ENCODE measurements around the gene HES1.

Gene HES1

DNA sequence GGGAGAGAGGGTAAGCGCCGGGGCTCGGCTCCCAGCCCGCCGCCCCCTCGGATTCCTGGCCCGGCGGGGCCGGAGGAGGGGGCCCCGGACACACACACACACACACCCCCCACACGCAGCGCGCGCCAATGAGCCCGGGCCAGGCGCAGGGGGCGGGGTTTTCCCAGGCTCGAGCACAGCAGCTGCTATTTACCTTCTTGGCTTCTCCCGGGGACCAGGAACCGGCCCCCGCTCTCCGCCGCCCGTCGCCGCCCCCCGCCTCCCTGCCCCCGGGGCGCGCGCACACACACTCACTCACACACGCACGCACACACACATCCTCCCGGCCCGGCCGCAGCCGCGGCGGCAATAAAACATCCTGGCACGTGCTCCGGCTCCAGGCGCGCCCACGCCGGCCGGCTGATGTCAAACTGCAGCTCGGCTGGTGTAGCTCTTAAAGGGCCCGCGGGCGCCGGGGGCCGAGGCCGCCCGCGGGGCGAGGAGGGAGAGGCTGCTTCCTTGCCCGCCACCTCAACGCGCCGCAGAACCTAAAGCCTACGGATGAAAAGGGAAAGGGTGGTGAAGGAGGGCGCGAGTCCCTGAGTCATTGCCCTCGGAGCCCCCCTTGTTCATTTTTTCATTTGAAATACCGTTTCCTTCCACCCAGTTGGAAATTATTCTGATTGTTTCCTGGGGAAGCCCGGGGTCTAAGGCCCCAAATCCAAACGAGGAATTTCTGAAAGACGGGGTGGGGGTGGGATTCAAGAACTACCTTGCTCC lies 1.0 kb upstream of the HES1 start:
- H3K79me2 ChIP-seq (ENCODE audit: insufficient read depth, low read length): peaks cover 29% of the 10 kb centered on the region
- H2AFZ ChIP-seq (ENCODE audit: low read depth, low read length): no peak overlapping the region; the same call in 1 of the 2 replicates
- no peak for TF ChIP-seq EZH2 (IDR thresholded peaks at IDR 0.05; ENCODE audit: borderline replicate concordance, low read depth, low read length, severe bottlenecking)
- TF ChIP-seq, protein P1, sequence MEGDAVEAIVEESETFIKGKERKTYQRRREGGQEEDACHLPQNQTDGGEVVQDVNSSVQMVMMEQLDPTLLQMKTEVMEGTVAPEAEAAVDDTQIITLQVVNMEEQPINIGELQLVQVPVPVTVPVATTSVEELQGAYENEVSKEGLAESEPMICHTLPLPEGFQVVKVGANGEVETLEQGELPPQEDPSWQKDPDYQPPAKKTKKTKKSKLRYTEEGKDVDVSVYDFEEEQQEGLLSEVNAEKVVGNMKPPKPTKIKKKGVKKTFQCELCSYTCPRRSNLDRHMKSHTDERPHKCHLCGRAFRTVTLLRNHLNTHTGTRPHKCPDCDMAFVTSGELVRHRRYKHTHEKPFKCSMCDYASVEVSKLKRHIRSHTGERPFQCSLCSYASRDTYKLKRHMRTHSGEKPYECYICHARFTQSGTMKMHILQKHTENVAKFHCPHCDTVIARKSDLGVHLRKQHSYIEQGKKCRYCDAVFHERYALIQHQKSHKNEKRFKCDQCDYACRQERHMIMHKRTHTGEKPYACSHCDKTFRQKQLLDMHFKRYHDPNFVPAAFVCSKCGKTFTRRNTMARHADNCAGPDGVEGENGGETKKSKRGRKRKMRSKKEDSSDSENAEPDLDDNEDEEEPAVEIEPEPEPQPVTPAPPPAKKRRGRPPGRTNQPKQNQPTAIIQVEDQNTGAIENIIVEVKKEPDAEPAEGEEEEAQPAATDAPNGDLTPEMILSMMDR (IDR thresholded peaks at IDR 0.05; ENCODE audit: borderline replicate concordance, extremely low read depth, low read length, poor library complexity, severe bottlenecking): no peak
- H3K9ac ChIP-seq (ENCODE audit: low read depth, low read length): peak overlapping the region; percentile 68
- peaks cover 24% of the 10 kb centered on the region for H3K36me3 ChIP-seq (ENCODE audit: insufficient read depth, low read length)
- H3K9me3 ChIP-seq (ENCODE audit: insufficient read depth, low read length, severe bottlenecking): no peaks in the 10 kb centered on the region
- ATAC-seq (ENCODE audit: insufficient read depth, low read depth) (peak; percentile 62), DNase-seq (peak; percentile 94)
- peaks cover 34% of the 10 kb centered on the region for H4K20me1 ChIP-seq (ENCODE audit: insufficient read depth, low read length)
- H3K4me3 ChIP-seq (ENCODE audit: low read depth in 1 of 2, low read length in 2 of 2): peak overlapping the region in 1 of 2 experiments; percentile 82; a peak in 3 of 4 replicates
- H3K4me2 ChIP-seq (ENCODE audit: insufficient read depth, low read length): peak overlapping the region; percentile 89
- H3K27me3 ChIP-seq (ENCODE audit: insufficient read depth, low read length, poor library complexity): peaks cover 69% of the 10 kb centered on the region
- peak overlapping the region; percentile 58 for H3K27ac ChIP-seq (ENCODE audit: low read length)
- H3K4me1 ChIP-seq (ENCODE audit: insufficient read depth, low read length): peaks cover 75% of the 10 kb centered on the region

DNA sequence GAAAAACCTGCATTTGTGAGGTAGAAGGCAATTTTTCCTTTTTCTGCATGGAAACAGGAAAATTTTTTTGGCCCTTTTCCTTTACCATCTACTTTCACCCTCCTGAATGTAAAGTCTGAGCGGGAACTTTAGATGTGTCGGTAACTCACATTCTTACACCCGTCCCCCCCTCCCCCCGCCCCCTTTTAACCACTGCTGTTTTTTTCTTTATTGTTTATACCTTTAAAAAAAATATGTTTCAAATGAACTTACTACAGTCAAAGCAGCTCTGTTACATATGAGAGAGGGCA lies 487 bp upstream of the HES1 start:
- peak overlapping the region; percentile 58 for H3K27ac ChIP-seq (ENCODE audit: low read length)
- H3K9ac ChIP-seq (ENCODE audit: low read depth, low read length): peak overlapping the region; percentile 68
- H2AFZ ChIP-seq (ENCODE audit: low read depth, low read length): no peak overlapping the region; the same call in 1 of the 2 replicates
- TF ChIP-seq, protein P1 (IDR thresholded peaks at IDR 0.05; ENCODE audit: borderline replicate concordance, extremely low read depth, low read length, poor library complexity, severe bottlenecking): no peak
- no peak for TF ChIP-seq EZH2 (IDR thresholded peaks at IDR 0.05; ENCODE audit: borderline replicate concordance, low read depth, low read length, severe bottlenecking)
- no peaks in the 10 kb centered on the region for H3K9me3 ChIP-seq (ENCODE audit: insufficient read depth, low read length, severe bottlenecking)
- peak overlapping the region; percentile 67 to 82; a peak in 3 of 4 replicates for H3K4me3 ChIP-seq (ENCODE audit: low read depth in 1 of 2, low read length in 2 of 2)
- H4K20me1 ChIP-seq (ENCODE audit: insufficient read depth, low read length): peaks cover 34% of the 10 kb centered on the region
- peaks cover 24% of the 10 kb centered on the region for H3K36me3 ChIP-seq (ENCODE audit: insufficient read depth, low read length)
- peaks cover 64% of the 10 kb centered on the region for H3K27me3 ChIP-seq (ENCODE audit: insufficient read depth, low read length, poor library complexity)
- peak overlapping the region; percentile 89 for H3K4me2 ChIP-seq (ENCODE audit: insufficient read depth, low read length)
- ATAC-seq (ENCODE audit: insufficient read depth, low read depth): no peak
- H3K4me1 ChIP-seq (ENCODE audit: insufficient read depth, low read length): peaks cover 80% of the 10 kb centered on the region
- no peak for DNase-seq
- peaks cover 29% of the 10 kb centered on the region for H3K79me2 ChIP-seq (ENCODE audit: insufficient read depth, low read length)

DNA sequence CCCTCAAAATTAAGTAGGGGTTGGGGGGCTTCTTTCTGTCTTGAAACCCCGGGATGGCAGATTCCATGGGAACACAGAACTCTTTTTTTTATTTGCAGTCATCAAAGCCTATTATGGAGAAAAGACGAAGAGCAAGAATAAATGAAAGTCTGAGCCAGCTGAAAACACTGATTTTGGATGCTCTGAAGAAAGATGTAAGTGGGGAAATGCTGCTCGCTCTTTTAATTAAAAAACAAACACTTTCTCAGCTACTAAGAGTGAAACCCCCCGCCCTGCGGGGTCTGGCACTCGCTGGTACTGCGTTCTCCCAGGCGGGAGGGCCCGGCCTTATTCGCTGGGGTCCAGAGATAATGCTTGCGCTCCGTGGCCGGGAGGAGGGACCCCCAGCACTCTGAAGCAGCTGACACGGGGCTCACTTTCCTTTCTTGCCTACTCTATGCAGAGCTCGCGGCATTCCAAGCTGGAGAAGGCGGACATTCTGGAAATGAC lies 615 bp downstream of the HES1 start:
- TF ChIP-seq EZH2 (IDR thresholded peaks at IDR 0.05; ENCODE audit: borderline replicate concordance, low read depth, low read length, severe bottlenecking): peak; percentile 62
- TF ChIP-seq, protein P1 (IDR thresholded peaks at IDR 0.05; ENCODE audit: borderline replicate concordance, extremely low read depth, low read length, poor library complexity, severe bottlenecking): no peak
- peaks cover 29% of the 10 kb centered on the region for H3K79me2 ChIP-seq (ENCODE audit: insufficient read depth, low read length)
- H3K9me3 ChIP-seq (ENCODE audit: insufficient read depth, low read length, severe bottlenecking): no peaks in the 10 kb centered on the region
- H2AFZ ChIP-seq (ENCODE audit: low read depth, low read length): no peak overlapping the region
- H3K27me3 ChIP-seq (ENCODE audit: insufficient read depth, low read length, poor library complexity): peaks cover 53% of the 10 kb centered on the region
- ATAC-seq (ENCODE audit: insufficient read depth, low read depth): 0 out of 3 replicates have a peak, but pooled peaks have one; percentile 1
- H3K27ac ChIP-seq (ENCODE audit: low read length): peak overlapping the region; percentile 82
- H3K36me3 ChIP-seq (ENCODE audit: insufficient read depth, low read length): peaks cover 24% of the 10 kb centered on the region
- peak overlapping the region; percentile 89 for H3K4me2 ChIP-seq (ENCODE audit: insufficient read depth, low read length)
- DNase-seq: no peak
- H3K9ac ChIP-seq (ENCODE audit: low read depth, low read length): peak overlapping the region; percentile 68
- H3K4me1 ChIP-seq (ENCODE audit: insufficient read depth, low read length): peaks cover 79% of the 10 kb centered on the region
- peaks cover 30% of the 10 kb centered on the region for H4K20me1 ChIP-seq (ENCODE audit: insufficient read depth, low read length)
- peak overlapping the region; percentile 67 to 82 for H3K4me3 ChIP-seq (ENCODE audit: low read depth in 1 of 2, low read length in 2 of 2)
